Measurements from ENCODE around the gene EPS15.
A peak's percentile ranks its signal among the peaks of the same experiment; 100 is the strongest.

EPS15 gene

GRCh38 chr1:51313961-51314777 lies 204.9 kb downstream of the EPS15 start:
- Histone ChIP-seq H3K27ac (ENCODE audit: low read depth, low read length) (peak overlapping the region; percentile 26), H3K4me1 (ENCODE audit: control insufficient read depth in 1 of 2, insufficient read depth in 2 of 2, low read length in 2 of 2) (peaks cover 9 to 12% of the 10 kb centered on the region in 2 donors), H3K9ac (ENCODE audit: low read depth in 1 of 2, low read length in 2 of 2) (no peak overlapping the region), H3K4me3 (ENCODE audit: low read depth in 1 of 2, low read length in 2 of 2) (no peak overlapping the region), H3K27me3 (ENCODE audit: control insufficient read depth in 1 of 2, insufficient read depth in 2 of 2, low read length in 2 of 2) (no peaks in the 10 kb centered on the region), H3K36me3 (ENCODE audit: control insufficient read depth in 1 of 2, insufficient read depth in 2 of 2, low read length in 2 of 2) (no peaks in the 10 kb centered on the region), H3K9me3 (ENCODE audit: control insufficient read depth in 1 of 2, low read length in 2 of 2) (no peaks in the 10 kb centered on the region)

GRCh38 chr1:51313268-51313852 lies 205.7 kb downstream of the EPS15 start:
- Histone ChIP-seq H3K27me3 (ENCODE audit: control insufficient read depth in 1 of 2, insufficient read depth in 2 of 2, low read length in 2 of 2) (no peaks in the 10 kb centered on the region), H3K9me3 (ENCODE audit: control insufficient read depth in 1 of 2, low read length in 2 of 2) (no peaks in the 10 kb centered on the region), H3K27ac (ENCODE audit: low read depth, low read length) (no peak overlapping the region), H3K9ac (ENCODE audit: low read depth in 1 of 2, low read length in 2 of 2) (no peak overlapping the region), H3K4me1 (ENCODE audit: control insufficient read depth in 1 of 2, insufficient read depth in 2 of 2, low read length in 2 of 2) (peaks cover 9 to 12% of the 10 kb centered on the region in 2 donors), H3K4me3 (ENCODE audit: low read depth in 1 of 2, low read length in 2 of 2) (no peak overlapping the region), H3K36me3 (ENCODE audit: control insufficient read depth in 1 of 2, insufficient read depth in 2 of 2, low read length in 2 of 2) (no peaks in the 10 kb centered on the region)

GRCh38 chr1:51312718-51313117 lies 206.3 kb downstream of the EPS15 start:
- Histone ChIP-seq H3K4me3 (ENCODE audit: low read depth in 1 of 2, low read length in 2 of 2) (no peak overlapping the region), H3K27ac (ENCODE audit: low read depth, low read length) (no peak overlapping the region), H3K4me1 (ENCODE audit: control insufficient read depth in 1 of 2, insufficient read depth in 2 of 2, low read length in 2 of 2) (peaks cover 9 to 12% of the 10 kb centered on the region in 2 donors), H3K9me3 (ENCODE audit: control insufficient read depth in 1 of 2, low read length in 2 of 2) (no peaks in the 10 kb centered on the region), H3K9ac (ENCODE audit: low read depth in 1 of 2, low read length in 2 of 2) (no peak overlapping the region), H3K36me3 (ENCODE audit: control insufficient read depth in 1 of 2, insufficient read depth in 2 of 2, low read length in 2 of 2) (no peaks in the 10 kb centered on the region), H3K27me3 (ENCODE audit: control insufficient read depth in 1 of 2, insufficient read depth in 2 of 2, low read length in 2 of 2) (no peaks in the 10 kb centered on the region)

GRCh38 chr1:51311826-51312225 lies 207.2 kb downstream of the EPS15 start:
- no peaks in the 10 kb centered on the region for H3K36me3 ChIP-seq (ENCODE audit: control insufficient read depth in 1 of 2, insufficient read depth in 2 of 2, low read length in 2 of 2)
- H3K4me1 ChIP-seq (ENCODE audit: control insufficient read depth in 1 of 2, insufficient read depth in 2 of 2, low read length in 2 of 2): peaks cover 9 to 12% of the 10 kb centered on the region in 2 donors
- no peak overlapping the region for H3K4me3 ChIP-seq (ENCODE audit: low read depth in 1 of 2, low read length in 2 of 2)
- no peak overlapping the region for H3K9ac ChIP-seq (ENCODE audit: low read depth in 1 of 2, low read length in 2 of 2)
- H3K9me3 ChIP-seq (ENCODE audit: control insufficient read depth in 1 of 2, low read length in 2 of 2): no peaks in the 10 kb centered on the region
- no peak overlapping the region for H3K27ac ChIP-seq (ENCODE audit: low read depth, low read length)
- no peaks in the 10 kb centered on the region for H3K27me3 ChIP-seq (ENCODE audit: control insufficient read depth in 1 of 2, insufficient read depth in 2 of 2, low read length in 2 of 2)

- H3K27ac ChIP-seq (ENCODE audit: low read depth, low read length): no peak overlapping the region
- H3K36me3 ChIP-seq (ENCODE audit: control insufficient read depth in 1 of 2, insufficient read depth in 2 of 2, low read length in 2 of 2): no peaks in the 10 kb centered on the region
- H3K9me3 ChIP-seq (ENCODE audit: control insufficient read depth in 1 of 2, low read length in 2 of 2): no peaks in the 10 kb centered on the region
- H3K9ac ChIP-seq (ENCODE audit: low read depth in 1 of 2, low read length in 2 of 2): no peak overlapping the region
- H3K4me1 ChIP-seq (ENCODE audit: control insufficient read depth in 1 of 2, insufficient read depth in 2 of 2, low read length in 2 of 2): peaks cover 9 to 14% of the 10 kb centered on the region in 2 donors
- no peaks in the 10 kb centered on the region for H3K27me3 ChIP-seq (ENCODE audit: control insufficient read depth in 1 of 2, insufficient read depth in 2 of 2, low read length in 2 of 2)
- H3K4me3 ChIP-seq (ENCODE audit: low read depth in 1 of 2, low read length in 2 of 2): no peak overlapping the region
These were observed 208.0 kb downstream of the EPS15 start for GRCh38 chr1:51310871-51311613.

GRCh38 chr1:51309291-51309690 lies 209.8 kb downstream of the EPS15 start:
- Histone ChIP-seq H3K4me3 (ENCODE audit: low read depth in 1 of 2, low read length in 2 of 2) (no peak overlapping the region), H3K9me3 (ENCODE audit: control insufficient read depth in 1 of 2, low read length in 2 of 2) (no peaks in the 10 kb centered on the region), H3K9ac (ENCODE audit: low read depth in 1 of 2, low read length in 2 of 2) (no peak overlapping the region), H3K4me1 (ENCODE audit: control insufficient read depth in 1 of 2, insufficient read depth in 2 of 2, low read length in 2 of 2) (peaks cover 16 to 25% of the 10 kb centered on the region in 2 donors), H3K36me3 (ENCODE audit: control insufficient read depth in 1 of 2, insufficient read depth in 2 of 2, low read length in 2 of 2) (no peaks in the 10 kb centered on the region), H3K27me3 (ENCODE audit: control insufficient read depth in 1 of 2, insufficient read depth in 2 of 2, low read length in 2 of 2) (no peaks in the 10 kb centered on the region), H3K27ac (ENCODE audit: low read depth, low read length) (no peak overlapping the region)

- no peaks in the 10 kb centered on the region for H3K27me3 ChIP-seq (ENCODE audit: control insufficient read depth in 1 of 2, insufficient read depth in 2 of 2, low read length in 2 of 2)
- no peak overlapping the region for H3K4me3 ChIP-seq (ENCODE audit: low read depth in 1 of 2, low read length in 2 of 2)
- H3K36me3 ChIP-seq (ENCODE audit: control insufficient read depth in 1 of 2, insufficient read depth in 2 of 2, low read length in 2 of 2): no peaks in the 10 kb centered on the region
These were observed 210.4 kb downstream of the EPS15 start for GRCh38 chr1:51308636-51309035.

GRCh38 chr1:51306950-51307349 lies 212.1 kb downstream of the EPS15 start:
- Histone ChIP-seq H3K4me3 (ENCODE audit: low read depth in 1 of 2, low read length in 2 of 2) (no peak overlapping the region), H3K27me3 (ENCODE audit: control insufficient read depth in 1 of 2, insufficient read depth in 2 of 2, low read length in 2 of 2) (no peaks in the 10 kb centered on the region), H3K36me3 (ENCODE audit: control insufficient read depth in 1 of 2, insufficient read depth in 2 of 2, low read length in 2 of 2) (no peaks in the 10 kb centered on the region), H3K4me1 (ENCODE audit: control insufficient read depth in 1 of 2, insufficient read depth in 2 of 2, low read length in 2 of 2) (peaks cover 13 to 20% of the 10 kb centered on the region in 2 donors), H3K9me3 (ENCODE audit: control insufficient read depth in 1 of 2, low read length in 2 of 2) (no peaks in the 10 kb centered on the region), H3K27ac (ENCODE audit: low read depth, low read length) (no peak overlapping the region), H3K9ac (ENCODE audit: low read depth in 1 of 2, low read length in 2 of 2) (no peak overlapping the region)

More at GRCh38 chr1:51308636-51309035, 210.4 kb downstream of the EPS15 start:
- no peaks in the 10 kb centered on the region for H3K9me3 ChIP-seq (ENCODE audit: control insufficient read depth in 1 of 2, low read length in 2 of 2)
- no peak overlapping the region for H3K27ac ChIP-seq (ENCODE audit: low read depth, low read length)
- no peak overlapping the region for H3K9ac ChIP-seq (ENCODE audit: low read depth in 1 of 2, low read length in 2 of 2)
- peaks cover 11 to 20% of the 10 kb centered on the region in 2 donors for H3K4me1 ChIP-seq (ENCODE audit: control insufficient read depth in 1 of 2, insufficient read depth in 2 of 2, low read length in 2 of 2)

- Histone ChIP-seq H3K9me3 (ENCODE audit: control insufficient read depth in 1 of 2, low read length in 2 of 2) (no peaks in the 10 kb centered on the region), H3K27ac (ENCODE audit: low read depth, low read length) (no peak overlapping the region), H3K27me3 (ENCODE audit: control insufficient read depth in 1 of 2, insufficient read depth in 2 of 2, low read length in 2 of 2) (no peaks in the 10 kb centered on the region), H3K4me3 (ENCODE audit: low read depth in 1 of 2, low read length in 2 of 2) (peak overlapping the region in 1 of 2 donors; percentile 21), H3K36me3 (ENCODE audit: control insufficient read depth in 1 of 2, insufficient read depth in 2 of 2, low read length in 2 of 2) (no peaks in the 10 kb centered on the region), H3K4me1 (ENCODE audit: control insufficient read depth in 1 of 2, insufficient read depth in 2 of 2, low read length in 2 of 2) (peaks cover 13 to 20% of the 10 kb centered on the region in 2 donors), H3K9ac (ENCODE audit: low read depth in 1 of 2, low read length in 2 of 2) (no peak overlapping the region)
These were observed 213.7 kb downstream of the EPS15 start for GRCh38 chr1:51305371-51305823.

GRCh38 chr1:51304360-51304759 lies 214.7 kb downstream of the EPS15 start:
- no peaks in the 10 kb centered on the region for H3K27me3 ChIP-seq (ENCODE audit: control insufficient read depth in 1 of 2, insufficient read depth in 2 of 2, low read length in 2 of 2)
- H3K27ac ChIP-seq (ENCODE audit: low read depth, low read length): no peak overlapping the region
- H3K9ac ChIP-seq (ENCODE audit: low read depth in 1 of 2, low read length in 2 of 2): no peak overlapping the region
- H3K36me3 ChIP-seq (ENCODE audit: control insufficient read depth in 1 of 2, insufficient read depth in 2 of 2, low read length in 2 of 2): no peaks in the 10 kb centered on the region
- H3K4me1 ChIP-seq (ENCODE audit: control insufficient read depth in 1 of 2, insufficient read depth in 2 of 2, low read length in 2 of 2): peaks cover 13 to 20% of the 10 kb centered on the region in 2 donors
- no peak overlapping the region for H3K4me3 ChIP-seq (ENCODE audit: low read depth in 1 of 2, low read length in 2 of 2)
- H3K9me3 ChIP-seq (ENCODE audit: control insufficient read depth in 1 of 2, low read length in 2 of 2): no peaks in the 10 kb centered on the region

Data from duodenal mucosa (tissue), 2 donors.